IPS-15b (cell line): ENCODE data around the gene XCL2.

Source experiments
- H3K27me3 ChIP-seq: one replicate; pipeline ENCODE4 v1.6.1; 2013; ENCODE audit warnings: low read length; ENCODE audit not compliant: control insufficient read depth, insufficient read depth
- H3K36me3 ChIP-seq: one replicate; pipeline ENCODE4 v1.6.1; 2013; ENCODE audit warnings: low read length; ENCODE audit not compliant: control insufficient read depth, insufficient read depth
- H3K4me1 ChIP-seq: one replicate; pipeline ENCODE4 v1.6.1; 2013; ENCODE audit warnings: mild to moderate bottlenecking, low read length; ENCODE audit not compliant: control insufficient read depth, insufficient read depth
- H3K4me3 ChIP-seq: one replicate; pipeline ENCODE4 v1.5.1; 2013; ENCODE audit warnings: low read depth, low read length
- H3K9ac ChIP-seq: one replicate; pipeline ENCODE4 v1.6.1; 2013; ENCODE audit warnings: low read depth, mild to moderate bottlenecking, low read length
- H3K9me3 ChIP-seq: one replicate; pipeline ENCODE4 v1.6.1; 2013; ENCODE audit warnings: mild to moderate bottlenecking, low read length; ENCODE audit not compliant: control insufficient read depth, insufficient read depth

XCL2 gene

DNA sequence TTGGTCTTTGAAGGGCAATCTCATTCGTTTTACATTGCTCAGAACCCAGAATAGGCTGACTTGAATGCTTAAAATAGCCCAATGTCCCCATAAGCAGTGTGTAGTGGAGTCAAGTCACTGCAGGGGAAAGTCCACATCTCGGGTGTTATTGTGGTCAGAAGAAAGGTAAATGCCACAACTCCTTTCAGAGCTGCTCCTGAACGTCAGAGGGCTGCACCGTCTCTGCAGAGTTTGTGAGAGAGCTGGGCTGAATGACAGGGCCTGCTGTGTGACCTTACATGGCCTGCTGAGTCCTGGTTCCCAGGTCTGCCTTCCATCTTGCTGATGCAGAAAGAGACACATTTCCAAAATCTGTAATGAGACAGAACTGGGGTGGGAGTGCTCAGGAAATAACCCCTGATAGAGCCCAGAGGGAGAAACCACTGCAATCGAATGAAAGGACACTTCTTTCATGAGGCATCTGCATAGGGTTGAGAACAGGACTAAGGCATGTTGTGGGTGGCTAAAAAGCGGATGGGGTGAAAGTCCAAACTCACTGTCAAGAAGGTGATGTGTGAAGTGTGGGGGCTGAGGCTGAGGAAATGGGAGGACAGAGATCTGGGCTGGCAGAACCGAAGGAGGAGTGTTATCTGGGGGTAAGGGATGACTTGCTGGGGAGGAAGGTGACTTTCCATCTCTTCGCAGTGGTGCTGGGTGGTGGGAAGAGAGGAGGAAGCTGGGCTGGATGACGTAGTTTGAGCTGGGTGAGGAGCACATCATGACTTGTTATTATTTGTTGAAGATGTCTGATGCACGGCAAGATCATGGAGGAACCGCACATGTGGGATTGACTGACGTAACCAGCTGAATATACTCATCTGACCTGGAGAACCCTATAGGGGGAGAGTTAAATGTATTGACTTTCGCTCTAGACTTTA, 33.7 kb downstream of the XCL2 start:
- H3K36me3 ChIP-seq, result no peaks in the 10 kb centered on the region
- no peaks in the 10 kb centered on the region for H3K9me3 ChIP-seq
- H3K4me1 ChIP-seq, result no peaks in the 10 kb centered on the region
- H3K4me3 ChIP-seq, result no peak overlapping the region
- no peak overlapping the region for H3K9ac ChIP-seq
- H3K27me3 ChIP-seq, result no peaks in the 10 kb centered on the region

DNA sequence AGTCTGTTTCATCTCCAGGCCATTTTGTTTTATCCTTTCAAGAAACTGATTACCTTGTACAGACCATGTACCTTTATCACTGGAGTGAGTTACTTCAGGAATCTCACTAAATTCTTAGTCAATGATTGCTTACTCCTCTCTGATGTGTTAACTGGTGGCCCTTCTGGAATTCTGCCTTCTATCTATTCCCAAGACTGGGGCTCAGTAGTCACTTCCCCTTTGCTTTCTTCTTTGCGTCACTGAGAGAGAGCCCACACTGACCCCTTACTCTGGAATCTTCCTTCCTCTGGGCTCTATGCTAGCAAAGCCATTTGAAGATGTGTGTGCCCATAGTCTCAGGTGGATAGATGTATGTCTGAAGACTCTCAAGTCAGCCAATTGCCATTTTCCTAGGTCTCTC, 34.6 kb downstream of the XCL2 start:
- no peak overlapping the region for H3K4me3 ChIP-seq
- no peaks in the 10 kb centered on the region for H3K27me3 ChIP-seq
- H3K4me1 ChIP-seq, result no peaks in the 10 kb centered on the region
- no peaks in the 10 kb centered on the region for H3K36me3 ChIP-seq
- no peaks in the 10 kb centered on the region for H3K9me3 ChIP-seq
- no peak overlapping the region for H3K9ac ChIP-seq

DNA sequence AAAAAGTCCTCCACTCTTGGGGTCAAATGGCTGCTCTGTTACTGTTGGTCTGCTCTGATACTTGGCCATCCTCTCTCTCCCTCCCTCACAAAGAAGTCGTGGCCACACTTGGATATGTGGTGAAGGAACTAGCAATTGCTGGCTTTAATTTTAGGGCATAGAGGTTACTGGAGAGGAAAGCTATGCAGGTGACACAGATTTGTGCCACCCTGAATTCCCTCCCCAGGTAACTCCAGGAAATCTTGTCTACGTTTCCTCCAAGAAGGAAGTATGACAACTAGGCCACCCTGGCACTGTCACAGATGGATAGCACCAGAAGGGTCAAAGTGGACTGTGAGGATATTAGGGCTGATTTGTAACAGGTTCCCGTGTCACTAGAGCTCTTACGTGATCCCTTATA, 36.0 kb downstream of the XCL2 start:
- Histone ChIP-seq H3K9ac (no peak overlapping the region), H3K36me3 (no peaks in the 10 kb centered on the region), H3K27me3 (no peaks in the 10 kb centered on the region), H3K4me3 (no peak overlapping the region), H3K9me3 (no peaks in the 10 kb centered on the region), H3K4me1 (no peaks in the 10 kb centered on the region)

DNA sequence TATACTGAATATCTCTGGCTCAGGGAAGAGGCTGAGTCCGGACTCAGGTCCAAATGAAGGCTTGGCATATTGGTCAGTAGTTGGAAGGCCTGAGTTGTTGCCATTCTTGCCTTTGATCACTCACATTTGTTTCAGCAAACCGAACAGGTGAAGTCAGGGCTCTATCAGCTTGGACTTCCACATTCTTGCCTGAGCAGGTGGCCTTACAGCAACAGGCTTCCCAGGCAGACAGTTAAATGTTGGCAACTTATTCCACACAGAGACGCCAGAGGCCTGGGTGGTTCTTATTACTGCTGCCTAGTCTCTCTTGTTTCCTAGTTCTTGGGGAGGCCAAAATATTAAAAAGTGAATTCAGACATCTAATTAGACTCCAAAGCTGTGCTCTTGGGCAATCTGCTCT, 36.6 kb downstream of the XCL2 start:
- Histone ChIP-seq H3K4me3 (no peak overlapping the region), H3K9ac (no peak overlapping the region), H3K27me3 (no peaks in the 10 kb centered on the region), H3K4me1 (no peaks in the 10 kb centered on the region), H3K9me3 (no peaks in the 10 kb centered on the region), H3K36me3 (no peaks in the 10 kb centered on the region)

DNA sequence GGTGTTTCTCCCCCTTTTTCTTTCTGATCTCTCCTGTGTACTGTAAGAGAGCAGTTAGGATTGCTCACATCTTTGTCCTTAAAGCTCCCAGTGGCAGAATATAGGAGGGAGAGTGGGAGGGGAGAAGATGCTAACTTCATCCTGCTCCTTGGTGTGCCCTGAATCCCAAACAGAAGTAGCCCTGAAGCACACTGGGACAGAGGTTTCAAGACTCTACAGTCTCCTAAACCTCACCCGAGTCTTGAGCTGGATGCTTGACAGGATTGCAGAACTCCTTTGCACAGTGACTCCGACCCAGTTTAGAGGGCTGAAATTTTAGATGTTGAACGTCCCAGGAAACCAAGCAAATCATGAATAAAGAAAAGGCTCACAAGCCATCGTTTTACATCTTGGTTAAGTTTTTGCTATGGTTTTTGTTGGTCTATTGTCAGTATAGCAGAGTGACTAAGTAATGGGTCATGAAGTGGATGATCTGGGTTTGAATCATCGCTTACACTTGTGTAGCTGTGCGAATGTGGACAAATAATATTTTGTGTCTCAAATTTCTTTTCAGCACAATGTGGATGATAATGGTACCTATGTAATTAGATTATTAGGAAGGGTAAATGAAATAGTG, 37.5 kb downstream of the XCL2 start:
- Histone ChIP-seq H3K9ac (no peak overlapping the region), H3K4me1 (no peaks in the 10 kb centered on the region), H3K4me3 (no peak overlapping the region)

DNA sequence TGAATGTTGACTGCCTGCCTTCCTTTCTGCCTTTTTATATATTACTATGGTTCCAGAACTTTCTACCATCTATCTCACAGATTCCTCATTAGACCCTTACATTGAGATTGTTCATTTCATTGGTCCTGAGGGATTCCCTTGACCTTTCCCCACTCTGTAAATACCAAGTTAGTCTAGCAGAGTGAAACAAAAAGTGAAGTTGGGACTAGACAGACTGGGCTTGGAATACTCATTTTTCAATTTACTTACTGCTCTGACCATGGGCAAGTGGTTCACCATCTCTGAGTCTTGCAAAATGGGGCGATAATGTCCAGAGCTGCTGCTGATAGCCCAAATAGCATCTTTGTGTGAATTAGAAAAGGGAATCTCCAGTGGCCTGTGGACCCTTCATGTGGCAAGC, 38.8 kb downstream of the XCL2 start:
- H3K27me3 ChIP-seq, result no peaks in the 10 kb centered on the region

More for the DNA sequence above, 37.5 kb downstream of the XCL2 start:
- H3K36me3 ChIP-seq, result no peaks in the 10 kb centered on the region
- no peaks in the 10 kb centered on the region for H3K9me3 ChIP-seq
- H3K27me3 ChIP-seq, result no peaks in the 10 kb centered on the region

DNA sequence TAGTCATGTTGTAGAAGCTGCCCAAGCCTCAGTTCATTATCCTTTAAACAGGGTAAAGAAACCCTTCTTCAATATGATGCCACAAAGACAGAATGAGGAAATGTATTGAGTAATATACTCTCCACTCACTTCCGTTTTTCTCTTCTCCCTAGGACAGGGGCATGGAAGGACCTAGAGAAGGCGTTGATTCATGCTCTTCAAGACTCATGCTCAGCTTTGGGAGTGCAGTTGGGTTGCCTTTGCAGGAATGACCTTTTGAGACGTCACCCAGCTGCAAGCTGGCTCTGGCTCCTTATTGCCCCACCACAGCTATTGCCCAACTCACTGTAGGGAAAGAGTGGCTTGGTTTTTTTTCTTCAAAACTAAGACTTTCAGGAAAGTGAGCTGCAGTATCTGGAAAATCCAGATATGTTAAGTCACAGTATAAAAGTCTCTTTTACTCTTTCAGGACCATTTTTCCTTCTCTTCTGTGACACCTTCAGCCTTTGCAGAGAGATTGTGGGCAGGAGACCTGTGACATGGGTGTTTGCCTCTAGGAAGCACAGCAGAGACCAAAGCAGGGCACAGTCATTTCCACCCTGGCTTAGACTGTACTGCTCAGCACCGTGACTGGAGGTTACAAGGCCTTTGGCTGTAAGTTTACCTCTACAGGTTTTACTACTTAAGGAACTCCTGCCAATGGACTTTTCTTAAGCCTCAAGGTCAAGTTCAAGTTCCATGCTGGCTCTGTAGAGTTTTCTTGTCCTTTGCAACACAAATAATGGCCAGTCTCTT, 39.5 kb downstream of the XCL2 start:
- Histone ChIP-seq H3K9me3 (no peaks in the 10 kb centered on the region), H3K27me3 (no peaks in the 10 kb centered on the region), H3K36me3 (no peaks in the 10 kb centered on the region), H3K4me1 (no peaks in the 10 kb centered on the region), H3K4me3 (no peak overlapping the region), H3K9ac (no peak overlapping the region)

More for the DNA sequence above, 38.8 kb downstream of the XCL2 start:
- Histone ChIP-seq H3K9ac (no peak overlapping the region), H3K36me3 (no peaks in the 10 kb centered on the region), H3K4me3 (no peak overlapping the region), H3K4me1 (no peaks in the 10 kb centered on the region), H3K9me3 (no peaks in the 10 kb centered on the region)

DNA sequence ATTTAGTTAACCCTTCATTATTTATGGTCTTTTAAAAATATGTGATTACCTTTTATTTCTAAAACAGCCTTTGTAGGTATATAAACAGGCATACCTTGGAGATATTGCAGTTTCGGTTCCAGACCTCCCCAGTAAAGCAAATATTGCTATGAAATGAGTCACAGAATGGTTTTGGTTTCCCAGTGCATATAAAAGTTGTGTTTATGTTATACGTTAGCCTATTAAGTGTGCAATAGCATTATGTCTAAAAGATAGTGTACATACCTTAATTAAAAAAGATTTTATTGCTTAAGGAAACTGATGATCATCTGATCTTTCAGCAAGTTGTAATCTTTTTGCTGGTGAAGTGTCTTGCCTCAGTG, 44.1 kb downstream of the XCL2 start:
- no peaks in the 10 kb centered on the region for H3K36me3 ChIP-seq
- H3K4me3 ChIP-seq, result no peak overlapping the region
- peaks cover 3% of the 10 kb centered on the region for H3K4me1 ChIP-seq
- no peaks in the 10 kb centered on the region for H3K27me3 ChIP-seq
- H3K9me3 ChIP-seq, result no peaks in the 10 kb centered on the region
- no peak overlapping the region for H3K9ac ChIP-seq

DNA sequence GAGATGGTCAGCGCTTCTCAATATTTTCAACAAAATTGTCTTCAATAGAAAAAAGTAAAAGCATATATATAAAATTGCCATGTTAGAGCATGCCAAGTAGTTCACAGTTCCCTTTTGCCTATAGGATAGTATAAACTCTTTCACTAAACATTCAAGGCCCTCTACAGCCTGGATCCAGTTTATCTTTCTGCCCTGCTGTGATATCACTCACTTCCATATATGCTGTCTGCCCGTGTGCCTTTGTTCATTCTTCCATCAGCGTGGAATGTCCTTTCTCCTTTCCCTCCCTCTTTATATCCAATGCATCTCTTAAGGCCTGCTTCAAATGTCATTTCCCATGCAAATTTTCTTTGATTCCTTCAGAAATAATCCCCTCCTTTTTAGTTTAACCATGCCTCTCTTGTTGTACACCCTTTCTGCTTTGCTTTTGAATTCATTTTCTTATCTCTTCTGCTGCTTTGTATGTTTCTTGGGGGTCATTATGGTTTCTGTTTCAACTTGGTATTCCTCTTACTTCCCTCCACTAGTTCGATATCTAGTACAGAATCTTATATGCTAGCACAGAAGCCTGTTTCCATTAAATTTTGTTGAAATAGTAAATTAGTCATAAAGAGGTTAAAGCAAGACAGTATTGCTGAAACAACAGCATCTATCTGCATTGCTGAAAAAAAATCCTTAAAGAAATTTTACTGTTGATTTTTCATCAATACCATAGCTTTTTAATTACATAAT, 44.7 kb downstream of the XCL2 start:
- Histone ChIP-seq H3K36me3 (no peaks in the 10 kb centered on the region), H3K27me3 (no peaks in the 10 kb centered on the region), H3K4me1 (peaks cover 3% of the 10 kb centered on the region), H3K4me3 (no peak overlapping the region), H3K9me3 (no peaks in the 10 kb centered on the region), H3K9ac (no peak overlapping the region)

DNA sequence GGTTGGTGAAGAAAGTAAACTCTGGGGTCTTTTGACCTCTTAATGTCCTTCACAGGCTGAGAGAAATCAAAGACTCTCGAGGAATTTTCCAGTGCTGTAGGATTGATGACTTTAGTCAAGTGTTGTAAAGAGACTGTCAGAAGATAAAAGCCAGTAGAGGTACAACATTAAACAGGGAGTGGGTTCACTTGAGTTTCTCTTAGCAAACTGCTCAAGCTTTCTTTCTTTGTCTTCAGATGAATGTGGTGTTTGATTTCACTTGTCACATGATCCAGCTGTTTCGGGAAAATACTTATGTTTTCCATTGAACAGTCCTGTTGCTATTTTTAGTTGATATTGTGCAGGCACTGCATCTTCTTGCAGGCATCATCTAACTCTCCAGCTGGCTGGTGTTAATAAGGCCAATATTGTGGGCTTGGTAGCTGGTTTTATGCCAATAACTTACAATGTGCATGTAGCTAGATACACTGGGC, 45.6 kb downstream of the XCL2 start:
- no peak overlapping the region for H3K4me3 ChIP-seq
- H3K4me1 ChIP-seq, result peaks cover 3% of the 10 kb centered on the region
- no peak overlapping the region for H3K9ac ChIP-seq
- no peaks in the 10 kb centered on the region for H3K36me3 ChIP-seq
- no peaks in the 10 kb centered on the region for H3K27me3 ChIP-seq
- H3K9me3 ChIP-seq, result no peaks in the 10 kb centered on the region

DNA sequence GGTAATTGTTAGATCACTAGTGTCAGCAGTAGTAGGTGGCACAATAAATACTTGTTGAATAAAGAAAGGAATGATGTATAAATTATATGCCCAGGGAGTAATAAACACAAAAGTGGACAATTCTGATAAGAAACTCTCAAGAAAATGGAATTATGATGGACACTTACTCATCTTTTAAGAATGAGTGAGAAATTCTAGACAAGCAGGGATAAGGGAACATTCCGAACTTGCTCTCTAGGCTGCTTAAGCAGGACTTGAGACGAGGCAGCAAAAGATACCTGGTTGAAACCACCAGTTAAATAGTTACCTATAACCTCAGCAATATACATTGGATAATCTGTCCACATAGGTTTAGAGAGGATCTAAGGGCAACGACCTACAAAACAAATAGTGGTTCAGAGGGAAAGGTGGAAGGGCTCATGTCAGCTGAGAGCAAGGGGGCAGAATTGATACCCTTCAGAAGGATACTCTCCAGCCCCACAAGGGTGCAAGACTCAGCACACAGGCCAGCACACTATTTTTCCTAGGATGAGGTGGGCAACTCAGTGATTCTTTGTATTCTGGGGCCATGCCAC, 46.3 kb downstream of the XCL2 start:
- Histone ChIP-seq H3K4me1 (peaks cover 3% of the 10 kb centered on the region), H3K27me3 (no peaks in the 10 kb centered on the region), H3K9ac (no peak overlapping the region)

More for the DNA sequence above, 46.3 kb downstream of the XCL2 start:
- no peak overlapping the region for H3K4me3 ChIP-seq
- no peaks in the 10 kb centered on the region for H3K9me3 ChIP-seq
- no peaks in the 10 kb centered on the region for H3K36me3 ChIP-seq
